GM18511 (cell line): ENCODE results near the gene CSTPP1.
A peak's percentile ranks its signal among the peaks of the same experiment; 100 is the strongest.
"Not testable (repeated sequence)": the region's sequence is repeated elsewhere in the genome, so short reads cannot be mapped to it uniquely, and the experiment has no call there.

ENCODE experiments used
- ATAC-seq: cut with Tn5 transposase; IDR thresholded peaks from one replicate; pipeline ENCODE4 v1.9.1; 2021; ENCODE audit warnings: mild to moderate bottlenecking, moderate library complexity; ENCODE audit not compliant: unreplicated experiment

The CSTPP1 gene

GRCh38 chr11:46907606-46908005 is 29.0 kb upstream of the CSTPP1 start:
- ATAC-seq, result no peak

GRCh38 chr11:46912526-46913150 is 23.9 kb upstream of the CSTPP1 start:
- ATAC-seq, result no peak

- ATAC-seq, result no peak
These were observed 23.1 kb upstream of the CSTPP1 start for GRCh38 chr11:46913484-46913883.

GRCh38 chr11:46914363-46914762 is 22.2 kb upstream of the CSTPP1 start:
- no peak for ATAC-seq

- ATAC-seq, result no peak
These were observed 21.7 kb upstream of the CSTPP1 start for GRCh38 chr11:46914910-46915309.

GRCh38 chr11:46916286-46917108 is 20.1 kb upstream of the CSTPP1 start:
- ATAC-seq, result no peak

GRCh38 chr11:46917109-46917761 is 19.3 kb upstream of the CSTPP1 start:
- ATAC-seq, result no peak

GRCh38 chr11:46917762-46918082 is 18.8 kb upstream of the CSTPP1 start:
- ATAC-seq, result no peak

- peak; percentile 60 for ATAC-seq
These were observed 18.3 kb upstream of the CSTPP1 start, which contains the start of gene LRP4 for GRCh38 chr11:46918083-46918787. LRP4 (minus strand) TSS chr11:46918550; CDS start chr11:46918379, 171 bp downstream.

GRCh38 chr11:46918788-46919513 is 17.6 kb upstream of the CSTPP1 start:
- ATAC-seq, result no peak

GRCh38 chr11:46920755-46921154 is 15.8 kb upstream of the CSTPP1 start:
- ATAC-seq, result no peak

- ATAC-seq, result not testable (repeated sequence)
These were observed 8.6 kb upstream of the CSTPP1 start for GRCh38 chr11:46927928-46928327.

- ATAC-seq, result not testable (repeated sequence)
These were observed 7.9 kb upstream of the CSTPP1 start for GRCh38 chr11:46928701-46929100.

GRCh38 chr11:46930089-46930488 is 6.5 kb upstream of the CSTPP1 start:
- no peak for ATAC-seq

- ATAC-seq, result no peak
These were observed 5.6 kb downstream of the CSTPP1 start for GRCh38 chr11:46942172-46942571.

GRCh38 chr11:46944356-46945075 is 8.0 kb downstream of the CSTPP1 start:
- ATAC-seq, result no peak

- no peak for ATAC-seq
These were observed 11.0 kb downstream of the CSTPP1 start for GRCh38 chr11:46947399-46948077.

- ATAC-seq, result no peak
These were observed 12.0 kb downstream of the CSTPP1 start for GRCh38 chr11:46948378-46949131.

- no peak for ATAC-seq
These were observed 12.7 kb downstream of the CSTPP1 start for GRCh38 chr11:46949297-46949696.
